ENCODE measurements around the gene CPA1.

DNA sequence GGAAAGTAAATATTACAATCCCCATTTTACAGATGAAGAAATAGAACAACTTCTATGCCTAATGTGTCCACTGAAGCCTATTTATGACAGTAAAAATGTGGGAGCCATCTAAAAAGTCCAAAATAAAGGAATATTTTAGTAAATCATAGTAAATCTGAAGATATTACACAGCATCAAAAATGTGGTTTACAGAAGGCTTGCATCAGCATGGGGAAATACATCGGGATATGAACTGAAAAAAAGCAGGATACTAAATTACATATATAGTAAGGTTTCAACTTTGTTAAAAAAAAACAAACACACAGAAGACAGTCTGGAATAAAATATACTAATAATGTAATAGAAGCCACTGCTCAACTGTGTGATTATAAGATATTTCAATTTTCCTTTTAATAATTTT, 20.8 kb downstream of the CPA1 start:
- TF ChIP-seq POLR2A (IDR thresholded peaks at IDR 0.05), result no peak
- TF ChIP-seq, protein P1, sequence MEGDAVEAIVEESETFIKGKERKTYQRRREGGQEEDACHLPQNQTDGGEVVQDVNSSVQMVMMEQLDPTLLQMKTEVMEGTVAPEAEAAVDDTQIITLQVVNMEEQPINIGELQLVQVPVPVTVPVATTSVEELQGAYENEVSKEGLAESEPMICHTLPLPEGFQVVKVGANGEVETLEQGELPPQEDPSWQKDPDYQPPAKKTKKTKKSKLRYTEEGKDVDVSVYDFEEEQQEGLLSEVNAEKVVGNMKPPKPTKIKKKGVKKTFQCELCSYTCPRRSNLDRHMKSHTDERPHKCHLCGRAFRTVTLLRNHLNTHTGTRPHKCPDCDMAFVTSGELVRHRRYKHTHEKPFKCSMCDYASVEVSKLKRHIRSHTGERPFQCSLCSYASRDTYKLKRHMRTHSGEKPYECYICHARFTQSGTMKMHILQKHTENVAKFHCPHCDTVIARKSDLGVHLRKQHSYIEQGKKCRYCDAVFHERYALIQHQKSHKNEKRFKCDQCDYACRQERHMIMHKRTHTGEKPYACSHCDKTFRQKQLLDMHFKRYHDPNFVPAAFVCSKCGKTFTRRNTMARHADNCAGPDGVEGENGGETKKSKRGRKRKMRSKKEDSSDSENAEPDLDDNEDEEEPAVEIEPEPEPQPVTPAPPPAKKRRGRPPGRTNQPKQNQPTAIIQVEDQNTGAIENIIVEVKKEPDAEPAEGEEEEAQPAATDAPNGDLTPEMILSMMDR (IDR thresholded peaks at IDR 0.05 in 4 of 5, conservative IDR thresholded peaks at IDR 0.05 in 1 of 5), result no peak

Data from gastrocnemius medialis (tissue), 4 donors.